ENCODE results near the gene RDX.

Gene RDX

DNA sequence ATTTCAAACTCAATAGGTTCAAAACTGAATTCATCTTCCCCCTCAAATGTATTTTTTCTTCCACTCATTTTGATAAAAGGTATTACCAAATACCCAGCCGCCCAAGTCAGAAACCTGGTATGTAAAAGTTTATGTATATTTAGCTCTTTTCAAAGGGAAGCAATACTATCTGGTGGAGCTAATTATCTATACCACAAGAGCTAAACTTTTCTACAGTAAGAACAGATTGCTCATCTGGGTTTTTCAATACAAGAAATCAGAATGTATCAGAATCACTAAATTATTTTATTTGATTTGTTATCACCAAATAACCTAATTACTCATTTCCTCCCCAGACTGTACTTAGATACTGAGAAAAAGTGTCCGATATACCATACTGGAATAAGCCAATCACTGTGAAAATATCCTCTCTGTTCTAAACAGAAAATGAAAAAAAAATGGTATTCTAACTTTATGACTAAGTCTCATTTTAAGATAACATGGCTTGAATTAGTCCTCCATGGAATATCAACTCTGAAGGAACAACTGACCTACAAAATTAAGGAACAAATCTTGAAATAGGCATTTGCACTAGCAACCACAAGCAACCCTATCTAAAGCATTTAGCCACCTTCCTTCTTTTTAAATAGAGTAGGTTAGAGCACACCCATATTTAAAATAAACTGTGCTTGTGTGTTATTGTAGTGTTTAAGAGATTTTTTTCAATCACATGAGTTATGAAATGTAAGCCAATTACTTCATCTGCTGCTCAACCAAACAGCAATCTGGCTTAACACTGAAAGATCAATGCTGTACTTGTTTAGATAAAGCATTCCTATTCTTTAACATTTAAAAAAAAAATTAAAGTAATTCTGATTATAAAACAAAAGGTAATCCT is 35.0 kb downstream of the RDX start:
- no peaks in the 10 kb centered on the region for H3K9me2 ChIP-seq (ENCODE audit: low read depth, low read length)
- no peaks in the 10 kb centered on the region for H3K27me3 ChIP-seq (ENCODE audit: insufficient read depth, low read length)
- no peaks in the 10 kb centered on the region for H3K4me1 ChIP-seq (ENCODE audit: insufficient read depth, low read length, severe bottlenecking)
- no peaks in the 10 kb centered on the region for H4K20me1 ChIP-seq (ENCODE audit: insufficient read depth, low read length)
- no peaks in the 10 kb centered on the region for H3K9me3 ChIP-seq (ENCODE audit: low read length)
- H3K4me2 ChIP-seq (ENCODE audit: low read length) = no peak overlapping the region
- H3K36me3 ChIP-seq (ENCODE audit: insufficient read depth, low read length) = peaks cover 74% of the 10 kb centered on the region
- TF ChIP-seq, protein P1, sequence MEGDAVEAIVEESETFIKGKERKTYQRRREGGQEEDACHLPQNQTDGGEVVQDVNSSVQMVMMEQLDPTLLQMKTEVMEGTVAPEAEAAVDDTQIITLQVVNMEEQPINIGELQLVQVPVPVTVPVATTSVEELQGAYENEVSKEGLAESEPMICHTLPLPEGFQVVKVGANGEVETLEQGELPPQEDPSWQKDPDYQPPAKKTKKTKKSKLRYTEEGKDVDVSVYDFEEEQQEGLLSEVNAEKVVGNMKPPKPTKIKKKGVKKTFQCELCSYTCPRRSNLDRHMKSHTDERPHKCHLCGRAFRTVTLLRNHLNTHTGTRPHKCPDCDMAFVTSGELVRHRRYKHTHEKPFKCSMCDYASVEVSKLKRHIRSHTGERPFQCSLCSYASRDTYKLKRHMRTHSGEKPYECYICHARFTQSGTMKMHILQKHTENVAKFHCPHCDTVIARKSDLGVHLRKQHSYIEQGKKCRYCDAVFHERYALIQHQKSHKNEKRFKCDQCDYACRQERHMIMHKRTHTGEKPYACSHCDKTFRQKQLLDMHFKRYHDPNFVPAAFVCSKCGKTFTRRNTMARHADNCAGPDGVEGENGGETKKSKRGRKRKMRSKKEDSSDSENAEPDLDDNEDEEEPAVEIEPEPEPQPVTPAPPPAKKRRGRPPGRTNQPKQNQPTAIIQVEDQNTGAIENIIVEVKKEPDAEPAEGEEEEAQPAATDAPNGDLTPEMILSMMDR (IDR thresholded peaks at IDR 0.05; ENCODE audit: low read length) = no peak
- no peak for TF ChIP-seq EZH2 (IDR thresholded peaks at IDR 0.05; ENCODE audit: borderline replicate concordance, low read length)
- H2AFZ ChIP-seq (ENCODE audit: low read length) = no peak overlapping the region
- H3K79me2 ChIP-seq (ENCODE audit: insufficient read depth, low read length) = no peaks in the 10 kb centered on the region
- H3K9ac ChIP-seq (ENCODE audit: low read length) = no peak overlapping the region; the same call in 1 of the 2 replicates
- no peak overlapping the region for H3K4me3 ChIP-seq (ENCODE audit: low read depth, low read length, poor library complexity, severe bottlenecking)
- no peak overlapping the region for H3K27ac ChIP-seq (ENCODE audit: low read depth, low read length, poor library complexity, severe bottlenecking)
- no peaks in the 10 kb centered on the region for H3F3A ChIP-seq (ENCODE audit: insufficient read depth, low read length)

DNA sequence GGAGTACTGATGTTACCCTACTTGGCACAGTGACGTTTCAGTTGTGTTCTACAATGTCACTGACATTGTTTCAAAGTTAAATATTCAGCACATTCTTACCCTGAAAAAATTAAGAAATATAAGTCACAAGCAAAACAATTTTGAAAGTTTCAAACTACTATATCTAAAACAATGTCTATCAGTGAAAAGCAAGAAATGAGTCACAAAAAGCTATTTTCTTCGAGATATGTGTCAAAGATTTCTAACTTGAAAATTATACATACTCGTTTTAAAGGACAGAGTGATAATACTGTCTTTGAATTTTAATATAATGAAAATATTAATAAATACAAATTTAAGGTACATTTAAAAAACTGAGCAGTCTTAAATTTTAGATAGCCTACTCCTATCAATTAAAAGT is 42.9 kb downstream of the RDX start:
- no peaks in the 10 kb centered on the region for H4K20me1 ChIP-seq (ENCODE audit: insufficient read depth, low read length)
- no peaks in the 10 kb centered on the region for H3F3A ChIP-seq (ENCODE audit: insufficient read depth, low read length)
- H3K79me2 ChIP-seq (ENCODE audit: insufficient read depth, low read length) = no peaks in the 10 kb centered on the region
- H3K4me1 ChIP-seq (ENCODE audit: insufficient read depth, low read length, severe bottlenecking) = no peaks in the 10 kb centered on the region
- H3K4me2 ChIP-seq (ENCODE audit: low read length) = no peak overlapping the region
- H3K9me2 ChIP-seq (ENCODE audit: low read depth, low read length) = no peaks in the 10 kb centered on the region
- no peaks in the 10 kb centered on the region for H3K27me3 ChIP-seq (ENCODE audit: insufficient read depth, low read length)
- no peak overlapping the region for H3K9ac ChIP-seq (ENCODE audit: low read length)
- H2AFZ ChIP-seq (ENCODE audit: low read length) = no peak overlapping the region
- H3K27ac ChIP-seq (ENCODE audit: low read depth, low read length, poor library complexity, severe bottlenecking) = no peak overlapping the region
- H3K9me3 ChIP-seq (ENCODE audit: low read length) = no peaks in the 10 kb centered on the region
- no peak overlapping the region for H3K4me3 ChIP-seq (ENCODE audit: low read depth, low read length, poor library complexity, severe bottlenecking)
- no peak for TF ChIP-seq EZH2 (IDR thresholded peaks at IDR 0.05; ENCODE audit: borderline replicate concordance, low read length)
- TF ChIP-seq, protein P1 (IDR thresholded peaks at IDR 0.05; ENCODE audit: low read length) = no peak
- peaks cover 73% of the 10 kb centered on the region for H3K36me3 ChIP-seq (ENCODE audit: insufficient read depth, low read length)

DNA sequence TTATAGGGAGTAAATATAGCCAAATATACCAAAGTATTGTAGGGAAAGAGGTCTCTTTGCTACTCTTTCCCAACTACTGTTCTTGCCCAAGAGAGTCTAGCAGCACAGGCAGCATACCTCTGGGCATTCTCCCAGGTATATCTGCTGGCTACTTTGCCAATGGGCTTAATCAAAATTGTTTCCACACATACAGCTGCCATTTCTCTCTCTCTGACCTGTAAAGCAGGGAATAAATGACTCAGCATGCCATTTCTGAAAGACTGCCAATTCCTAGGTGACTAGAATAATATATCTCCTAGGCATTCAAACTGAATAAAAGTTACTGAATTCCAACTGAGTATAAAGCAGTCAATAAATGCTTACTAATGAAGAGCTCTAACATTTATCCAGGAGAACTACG is 44.6 kb downstream of the RDX start:
- H3F3A ChIP-seq (ENCODE audit: insufficient read depth, low read length) = no peaks in the 10 kb centered on the region
- H2AFZ ChIP-seq (ENCODE audit: low read length) = no peak overlapping the region
- H3K27me3 ChIP-seq (ENCODE audit: insufficient read depth, low read length) = no peaks in the 10 kb centered on the region
- no peaks in the 10 kb centered on the region for H3K9me2 ChIP-seq (ENCODE audit: low read depth, low read length)
- no peaks in the 10 kb centered on the region for H3K4me1 ChIP-seq (ENCODE audit: insufficient read depth, low read length, severe bottlenecking)
- TF ChIP-seq EZH2 (IDR thresholded peaks at IDR 0.05; ENCODE audit: borderline replicate concordance, low read length) = no peak
- TF ChIP-seq, protein P1 (IDR thresholded peaks at IDR 0.05; ENCODE audit: low read length) = no peak
- H3K9ac ChIP-seq (ENCODE audit: low read length) = no peak overlapping the region
- H3K36me3 ChIP-seq (ENCODE audit: insufficient read depth, low read length) = peaks cover 74% of the 10 kb centered on the region
- H3K79me2 ChIP-seq (ENCODE audit: insufficient read depth, low read length) = no peaks in the 10 kb centered on the region
- no peak overlapping the region for H3K4me2 ChIP-seq (ENCODE audit: low read length)
- no peak overlapping the region for H3K27ac ChIP-seq (ENCODE audit: low read depth, low read length, poor library complexity, severe bottlenecking)
- H3K4me3 ChIP-seq (ENCODE audit: low read depth, low read length, poor library complexity, severe bottlenecking) = no peak overlapping the region
- H4K20me1 ChIP-seq (ENCODE audit: insufficient read depth, low read length) = no peaks in the 10 kb centered on the region
- no peaks in the 10 kb centered on the region for H3K9me3 ChIP-seq (ENCODE audit: low read length)

Data from OCI-LY1 (cell line).